NCI-H2029 (cell line): ENCODE measurements around the gene CSNK1D.

Experiments
- DNase-seq: peaks from one replicate; lab custom pipeline; 2025; lab: John Stamatoyannopoulos, UW

The CSNK1D gene

DNA sequence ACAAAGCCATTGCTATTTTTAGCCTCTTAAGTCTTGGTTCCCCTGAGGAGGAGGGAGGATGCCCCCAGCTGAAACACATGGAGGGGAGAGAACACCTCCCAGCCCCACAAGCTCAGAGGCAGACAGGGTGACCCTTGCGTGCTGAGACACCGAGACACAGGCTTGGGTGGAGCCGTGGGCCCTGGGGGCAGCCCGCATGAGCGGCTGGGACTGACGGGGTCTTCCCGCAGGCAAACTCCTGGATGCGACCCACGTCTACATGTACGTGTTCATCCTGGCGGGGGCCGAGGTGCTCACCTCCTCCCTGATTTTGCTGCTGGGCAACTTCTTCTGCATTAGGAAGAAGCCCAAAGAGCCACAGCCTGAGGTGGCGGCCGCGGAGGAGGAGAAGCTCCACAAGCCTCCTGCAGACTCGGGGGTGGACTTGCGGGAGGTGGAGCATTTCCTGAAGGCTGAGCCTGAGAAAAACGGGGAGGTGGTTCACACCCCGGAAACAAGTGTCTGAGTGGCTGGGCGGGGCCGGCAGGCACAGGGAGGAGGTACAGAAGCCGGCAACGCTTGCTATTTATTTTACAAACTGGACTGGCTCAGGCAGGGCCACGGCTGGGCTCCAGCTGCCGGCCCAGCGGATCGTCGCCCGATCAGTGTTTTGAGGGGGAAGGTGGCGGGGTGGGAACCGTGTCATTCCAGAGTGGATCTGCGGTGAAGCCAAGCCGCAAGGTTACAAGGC is 34.9 kb downstream of the CSNK1D start:
- DNase-seq, result peak; percentile 28

DNA sequence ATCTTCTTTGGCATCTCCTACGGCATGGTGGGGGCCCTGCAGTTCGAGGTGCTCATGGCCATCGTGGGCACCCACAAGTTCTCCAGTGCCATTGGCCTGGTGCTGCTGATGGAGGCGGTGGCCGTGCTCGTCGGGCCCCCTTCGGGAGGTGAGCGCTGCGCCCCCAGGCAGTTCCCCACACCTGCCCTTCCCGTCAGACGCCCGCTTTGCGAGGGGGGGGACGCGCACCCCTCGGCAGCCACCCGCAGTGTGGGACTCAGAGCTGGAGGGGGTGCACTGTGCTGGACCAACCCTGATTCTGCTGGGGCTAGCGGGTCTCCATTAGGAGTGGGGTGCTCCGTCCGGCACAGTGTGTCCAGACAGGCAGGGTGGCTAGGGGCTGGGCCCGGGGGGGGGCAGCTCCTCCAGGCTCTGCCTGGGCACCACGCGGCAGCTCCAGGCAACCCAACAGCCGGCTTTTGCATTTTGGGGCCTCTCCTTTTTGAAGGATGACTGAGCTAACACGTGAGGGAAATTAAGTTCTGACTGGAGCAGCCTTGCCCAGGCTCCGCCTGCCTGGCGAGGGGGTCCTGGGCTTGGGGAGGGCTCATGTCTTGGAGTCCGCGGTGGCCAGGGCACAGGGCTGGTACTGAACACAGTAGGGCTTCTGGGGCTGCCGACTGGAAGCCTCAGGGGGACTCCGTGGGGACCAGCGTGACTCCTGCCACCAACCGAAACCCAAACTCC is 35.6 kb downstream of the CSNK1D start:
- no peak for DNase-seq

DNA sequence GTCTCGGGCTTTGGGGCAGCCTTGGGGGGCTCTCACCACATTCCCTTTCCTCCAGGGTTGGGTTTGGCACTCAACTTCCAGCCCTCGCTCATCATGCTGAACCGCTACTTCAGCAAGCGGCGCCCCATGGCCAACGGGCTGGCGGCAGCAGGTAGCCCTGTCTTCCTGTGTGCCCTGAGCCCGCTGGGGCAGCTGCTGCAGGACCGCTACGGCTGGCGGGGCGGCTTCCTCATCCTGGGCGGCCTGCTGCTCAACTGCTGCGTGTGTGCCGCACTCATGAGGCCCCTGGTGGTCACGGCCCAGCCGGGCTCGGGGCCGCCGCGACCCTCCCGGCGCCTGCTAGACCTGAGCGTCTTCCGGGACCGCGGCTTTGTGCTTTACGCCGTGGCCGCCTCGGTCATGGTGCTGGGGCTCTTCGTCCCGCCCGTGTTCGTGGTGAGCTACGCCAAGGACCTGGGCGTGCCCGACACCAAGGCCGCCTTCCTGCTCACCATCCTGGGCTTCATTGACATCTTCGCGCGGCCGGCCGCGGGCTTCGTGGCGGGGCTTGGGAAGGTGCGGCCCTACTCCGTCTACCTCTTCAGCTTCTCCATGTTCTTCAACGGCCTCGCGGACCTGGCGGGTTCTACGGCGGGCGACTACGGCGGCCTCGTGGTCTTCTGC is 36.3 kb downstream of the CSNK1D start:
- DNase-seq, result no peak

DNA sequence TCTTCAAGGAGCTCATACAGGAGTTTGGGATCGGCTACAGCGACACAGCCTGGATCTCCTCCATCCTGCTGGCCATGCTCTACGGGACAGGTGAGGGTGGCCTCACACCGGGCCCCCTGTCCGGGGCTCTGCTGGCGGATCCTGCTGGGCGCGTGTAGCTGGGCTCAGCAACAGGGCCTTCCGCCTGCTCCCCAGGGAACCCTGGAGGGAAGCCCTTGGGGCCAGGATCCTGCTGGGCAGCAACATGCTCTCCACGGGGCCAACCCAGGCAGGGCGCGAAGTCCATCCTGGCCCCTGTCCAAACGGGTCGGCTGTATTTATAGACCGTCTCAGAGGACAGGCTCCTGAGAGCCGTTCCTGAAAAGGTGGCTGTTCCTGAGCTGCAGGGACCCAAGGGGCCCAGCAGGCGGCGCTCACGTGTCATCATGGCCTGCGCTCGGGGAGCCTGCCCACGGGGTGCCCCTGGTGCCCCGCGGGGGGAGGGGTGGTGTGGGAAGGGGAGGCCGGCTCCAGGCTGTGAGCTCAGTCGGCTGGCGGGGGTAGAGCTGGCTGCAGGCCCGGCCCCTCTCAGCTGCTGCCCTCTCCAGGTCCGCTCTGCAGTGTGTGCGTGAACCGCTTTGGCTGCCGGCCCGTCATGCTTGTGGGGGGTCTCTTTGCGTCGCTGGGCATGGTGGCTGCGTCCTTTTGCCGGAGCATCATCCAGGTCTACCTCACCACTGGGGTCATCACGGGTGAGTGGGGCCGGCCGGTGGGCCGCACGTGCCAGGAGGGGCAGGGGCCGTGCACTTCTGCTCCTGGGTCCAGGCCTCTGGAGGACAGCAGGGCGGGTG is 37.1 kb downstream of the CSNK1D start:
- peak; percentile 64 for DNase-seq

DNA sequence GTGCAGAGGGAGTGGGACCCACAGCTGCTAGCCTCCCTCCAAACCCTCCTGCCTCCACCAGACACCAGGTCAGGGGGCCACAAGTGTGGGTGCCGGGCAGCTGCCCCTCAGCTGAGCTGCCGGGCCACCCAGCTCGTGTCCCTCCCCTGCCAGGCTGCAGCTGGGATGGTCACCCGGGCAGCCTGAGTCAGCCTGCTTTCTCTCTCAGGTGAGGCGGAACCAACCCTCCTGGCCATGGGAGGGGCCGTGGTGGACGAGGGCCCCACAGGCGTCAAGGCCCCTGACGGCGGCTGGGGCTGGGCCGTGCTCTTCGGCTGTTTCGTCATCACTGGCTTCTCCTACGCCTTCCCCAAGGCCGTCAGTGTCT is 37.7 kb downstream of the CSNK1D start:
- DNase-seq, result no peak

DNA sequence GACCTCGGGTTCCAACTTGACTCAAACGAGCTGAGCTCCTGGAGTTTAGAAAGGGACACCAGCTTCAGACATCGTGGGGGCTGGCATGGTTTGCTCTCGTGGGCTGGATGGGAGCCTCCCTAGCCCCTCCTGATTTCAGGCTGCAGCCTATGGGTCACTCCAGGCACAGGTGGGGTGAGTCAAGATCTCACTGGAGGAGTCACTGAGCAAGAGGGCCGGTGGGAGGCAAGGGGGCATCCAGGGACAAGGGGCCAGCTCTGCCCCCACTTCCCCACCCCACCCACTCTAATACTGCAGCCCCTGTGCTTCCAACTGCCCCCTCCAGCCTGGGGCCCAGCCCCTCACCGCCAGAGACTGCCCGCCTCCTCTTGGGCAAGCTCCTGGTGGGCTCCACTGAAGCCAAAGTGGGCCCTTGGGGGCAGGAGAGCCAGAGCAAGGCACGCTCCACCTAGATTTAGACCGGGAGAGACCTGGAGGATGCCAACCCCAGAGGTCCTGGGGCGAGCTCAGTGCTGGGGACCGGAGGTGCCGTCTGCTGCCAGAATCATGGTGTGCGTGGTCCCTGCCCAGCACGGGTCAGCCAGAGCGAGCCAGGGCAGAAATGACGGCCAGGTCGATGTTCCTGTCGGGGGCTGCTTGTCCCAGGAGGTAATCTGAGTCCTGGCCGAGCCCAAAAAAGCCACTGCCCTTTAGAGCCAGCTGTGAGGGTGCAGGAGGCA is 38.3 kb downstream of the CSNK1D start:
- no peak for DNase-seq

DNA sequence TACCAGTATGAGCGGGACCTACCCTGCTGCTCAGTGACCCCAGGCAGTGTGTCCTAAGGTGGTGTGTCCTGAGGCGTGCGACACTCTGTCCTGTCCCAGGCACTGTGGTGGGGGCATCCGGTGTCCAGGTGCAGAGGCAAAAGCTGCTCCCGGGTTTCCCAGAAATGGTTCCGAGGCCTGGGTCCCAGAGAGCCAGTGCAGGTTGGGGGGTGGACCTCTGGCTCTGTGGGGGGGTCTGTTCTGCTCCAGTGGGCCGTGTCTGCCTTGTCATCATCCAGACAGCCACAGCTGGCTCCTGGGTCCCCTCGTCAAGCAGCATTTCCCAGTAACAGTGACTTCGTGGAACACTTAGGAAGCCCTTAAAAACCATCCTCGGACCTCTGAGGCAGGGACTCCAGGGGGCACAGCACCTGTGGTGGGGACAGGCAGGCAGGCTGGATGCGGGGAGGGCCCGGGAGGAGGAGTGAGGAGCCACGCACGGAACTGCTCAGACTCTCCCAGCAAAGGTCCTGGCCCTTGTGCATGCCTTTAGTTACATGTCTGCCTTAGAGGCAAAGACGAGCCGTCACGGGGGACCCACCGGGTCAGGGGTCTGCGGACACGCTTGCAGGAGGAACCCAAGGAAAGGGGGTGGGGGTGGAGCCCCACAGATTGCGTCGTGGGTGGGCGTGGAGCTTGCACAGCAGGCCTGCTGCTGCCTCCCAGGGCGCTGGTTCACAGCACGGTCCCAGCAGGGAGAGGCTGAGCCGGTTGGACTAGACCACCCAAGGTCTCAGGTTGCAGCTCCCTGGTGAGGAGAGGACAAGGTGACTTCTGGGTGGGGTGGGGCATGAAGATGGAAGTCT is 39.1 kb downstream of the CSNK1D start:
- no peak for DNase-seq

DNA sequence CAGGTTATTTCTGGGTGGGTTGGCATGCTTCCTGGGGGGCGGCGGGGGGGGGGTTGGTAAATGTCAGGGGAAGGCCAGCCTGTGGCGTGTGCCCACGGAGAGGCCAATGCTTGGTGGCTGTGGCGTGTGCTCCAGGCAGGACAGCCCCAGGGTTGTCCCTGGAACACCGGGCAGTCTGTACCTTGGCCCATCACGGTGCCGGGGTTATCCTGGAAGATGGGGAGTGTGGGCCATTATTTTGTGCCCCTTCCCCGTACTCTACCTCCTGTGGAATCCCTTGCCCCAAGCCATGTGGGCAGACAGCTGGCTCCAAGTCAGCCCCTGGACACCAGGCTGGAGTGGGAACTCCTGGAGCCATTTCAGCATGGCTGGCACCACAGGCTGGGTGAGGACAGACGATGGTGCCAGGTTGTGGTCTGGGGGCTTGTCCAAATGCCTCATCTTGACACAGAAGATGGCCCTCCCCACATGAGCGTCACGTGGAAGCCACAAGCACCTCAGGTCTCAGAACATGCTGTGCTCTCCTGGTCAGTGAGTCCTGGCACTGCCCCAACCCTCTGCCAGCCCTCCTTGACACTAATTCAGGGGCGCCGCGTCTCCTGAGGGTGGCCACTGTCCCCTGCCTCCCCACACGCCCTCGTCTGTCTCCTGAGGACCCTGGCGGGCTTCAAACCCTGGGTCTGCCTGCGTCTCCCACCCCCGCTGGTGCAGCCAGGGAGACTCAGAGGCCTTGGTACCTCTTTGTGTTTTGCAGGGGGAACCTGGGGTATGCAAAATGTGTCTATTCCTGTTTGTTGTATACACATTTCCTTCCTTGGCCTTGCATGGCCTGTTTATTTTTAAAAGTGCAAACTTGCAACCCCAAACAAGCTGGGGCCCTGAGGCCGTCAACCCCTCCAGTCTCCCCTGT is 40.4 kb downstream of the CSNK1D start:
- no peak for DNase-seq

DNA sequence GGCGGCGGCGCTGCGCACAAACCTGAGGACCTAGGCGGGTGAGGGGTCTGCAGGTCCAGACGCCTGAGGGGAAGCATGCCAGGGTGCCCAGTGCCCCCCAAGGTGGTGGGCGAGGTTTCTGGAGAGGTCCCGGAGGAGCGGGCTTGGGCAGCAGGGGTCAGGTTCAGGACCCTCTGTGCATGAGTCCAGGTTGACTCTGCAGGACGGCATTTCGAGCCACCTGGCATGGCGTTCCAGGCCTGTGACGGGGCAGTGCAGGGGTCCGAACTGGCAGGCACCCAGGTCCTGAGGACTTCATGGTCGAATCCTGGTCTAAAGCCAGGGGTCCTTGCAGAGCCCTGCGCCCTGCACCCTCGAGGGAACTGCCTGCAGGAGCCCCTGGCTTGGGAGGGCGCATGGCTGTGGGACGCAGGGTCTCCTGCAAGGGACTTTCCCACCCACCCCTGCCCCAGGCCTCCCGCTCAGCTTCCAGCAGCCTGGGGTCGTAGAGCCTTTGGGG is 41.1 kb downstream of the CSNK1D start:
- DNase-seq, result no peak

DNA sequence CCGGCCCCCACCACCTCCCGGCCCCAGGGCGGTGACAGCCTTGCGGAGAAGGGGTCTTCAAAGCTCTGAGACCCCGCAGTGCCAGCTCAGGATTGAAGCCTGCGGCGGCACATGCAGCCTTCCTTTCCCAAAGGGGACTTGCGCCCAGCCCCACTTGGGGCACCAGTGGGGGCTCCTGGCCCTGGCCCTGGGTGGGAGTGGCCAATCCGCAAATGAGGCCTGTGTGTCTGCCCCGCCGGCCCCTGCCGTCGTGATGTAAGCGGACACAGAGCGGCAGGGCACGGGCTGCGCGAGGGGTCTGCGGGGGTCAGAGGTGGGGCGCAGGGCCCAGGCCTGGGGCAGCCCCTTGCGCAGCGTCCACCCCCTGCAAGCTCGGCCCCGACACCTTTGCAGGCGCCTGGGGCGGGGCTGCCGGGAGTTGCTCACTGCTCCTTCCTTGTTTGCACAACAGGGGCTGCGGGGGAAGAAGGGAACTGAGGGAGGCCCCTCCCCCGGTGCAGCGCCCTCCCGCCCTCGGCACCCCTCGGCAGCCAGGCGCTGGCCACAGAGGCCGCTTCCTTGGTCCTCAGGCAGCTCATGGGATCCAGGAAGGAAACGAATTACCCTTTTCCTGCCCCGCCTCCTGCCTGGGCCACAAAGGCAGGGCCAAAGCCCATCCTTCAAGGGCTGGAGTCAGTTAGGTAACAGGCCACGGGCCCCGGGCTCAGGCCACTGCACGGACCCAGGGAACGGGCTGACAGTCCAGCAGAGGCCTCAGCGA is 41.8 kb downstream of the CSNK1D start:
- peak; percentile 48 for DNase-seq

DNA sequence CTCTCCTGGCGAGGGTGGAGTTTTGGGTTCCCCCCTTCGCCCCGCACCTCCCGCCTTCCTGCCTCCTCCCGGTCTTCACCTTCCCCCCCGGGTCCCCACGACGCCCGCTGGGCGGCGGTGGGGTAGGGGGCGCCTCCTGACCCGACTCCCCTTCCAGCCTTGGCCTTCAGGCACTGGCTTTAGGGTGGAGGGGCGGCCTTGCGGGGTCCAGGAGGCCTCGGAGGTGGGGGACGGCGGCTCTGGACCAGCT is 42.3 kb downstream of the CSNK1D start:
- DNase-seq, result no peak

DNA sequence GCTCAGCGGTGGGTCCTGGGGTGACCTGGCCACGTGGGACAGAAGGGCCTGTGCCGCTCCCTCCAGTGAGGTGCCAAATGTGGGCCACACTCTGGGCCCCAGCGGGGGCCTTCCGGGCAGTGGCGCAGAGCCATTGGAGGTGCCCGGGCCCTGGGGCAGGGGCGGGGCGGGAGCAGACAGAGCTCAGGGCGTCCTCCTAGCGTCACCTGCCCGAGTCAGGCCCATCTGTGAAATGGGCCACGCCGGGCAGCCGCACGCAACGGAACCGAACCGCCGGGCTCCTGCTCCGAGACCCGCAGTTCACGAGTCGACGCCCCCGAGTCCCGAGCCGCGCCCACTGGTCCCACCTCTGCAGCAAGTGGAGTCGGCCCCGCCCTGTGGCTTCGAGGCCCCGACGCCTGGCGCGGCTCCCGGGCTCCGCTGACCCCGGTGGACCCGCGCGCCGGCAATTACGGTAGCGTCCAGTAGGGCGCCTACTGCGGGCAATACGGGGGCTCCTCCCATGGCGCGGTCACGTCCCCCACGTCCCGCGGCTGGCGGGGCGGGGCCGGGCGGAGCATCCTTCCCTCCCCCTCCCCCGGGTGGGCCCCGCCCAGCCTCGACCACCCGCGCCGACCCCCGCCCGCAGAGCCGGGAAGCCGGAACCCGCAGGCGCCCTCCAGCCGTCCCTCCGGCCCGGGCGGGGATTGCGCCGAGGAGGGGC is 42.7 kb downstream of the CSNK1D start:
- no peak for DNase-seq

DNA sequence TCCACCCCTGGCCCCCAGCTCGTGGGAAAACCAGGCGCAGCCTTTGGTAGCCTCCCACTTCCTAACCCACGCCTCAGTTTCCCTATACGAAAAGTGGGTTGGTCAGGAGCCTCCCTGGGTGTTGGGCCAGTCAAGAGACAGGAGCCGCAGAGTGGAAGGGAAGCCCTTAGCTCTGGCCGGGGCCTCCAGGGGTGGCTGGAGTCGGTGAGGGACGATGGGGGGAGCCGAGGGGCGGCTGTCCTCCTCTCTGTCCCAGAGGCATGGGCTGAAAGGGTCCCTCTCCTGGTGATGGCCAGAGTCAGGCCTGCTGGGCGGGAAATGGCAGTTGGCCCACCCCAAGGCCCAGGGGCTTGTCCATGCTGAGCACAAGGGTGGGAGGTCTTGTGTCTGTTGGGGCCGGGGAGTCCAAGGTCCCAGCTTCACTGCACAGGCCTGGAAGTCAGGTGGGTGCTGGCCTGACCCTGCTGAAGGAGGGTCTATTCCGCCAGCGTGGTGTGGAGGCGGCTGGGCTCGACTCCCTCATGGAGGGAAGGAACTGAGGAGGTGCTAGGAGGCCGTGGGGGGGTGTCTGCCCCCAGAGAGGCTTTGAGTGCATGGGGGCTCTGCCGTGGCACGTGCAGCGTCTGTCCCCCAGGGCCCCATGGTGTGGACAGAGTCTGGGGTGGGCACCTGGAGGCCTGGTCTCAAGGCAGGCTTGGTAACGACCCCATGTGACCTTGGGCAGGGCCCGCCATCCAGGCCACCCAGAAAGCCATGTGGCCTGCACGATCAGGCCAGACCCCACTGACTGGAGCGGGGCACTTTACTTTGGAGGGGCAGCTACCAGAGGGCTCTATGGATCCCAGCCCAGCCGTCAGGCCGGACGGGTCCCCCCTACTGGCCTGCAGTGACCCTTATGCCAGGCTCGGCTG is 43.5 kb downstream of the CSNK1D start:
- DNase-seq, result no peak

DNA sequence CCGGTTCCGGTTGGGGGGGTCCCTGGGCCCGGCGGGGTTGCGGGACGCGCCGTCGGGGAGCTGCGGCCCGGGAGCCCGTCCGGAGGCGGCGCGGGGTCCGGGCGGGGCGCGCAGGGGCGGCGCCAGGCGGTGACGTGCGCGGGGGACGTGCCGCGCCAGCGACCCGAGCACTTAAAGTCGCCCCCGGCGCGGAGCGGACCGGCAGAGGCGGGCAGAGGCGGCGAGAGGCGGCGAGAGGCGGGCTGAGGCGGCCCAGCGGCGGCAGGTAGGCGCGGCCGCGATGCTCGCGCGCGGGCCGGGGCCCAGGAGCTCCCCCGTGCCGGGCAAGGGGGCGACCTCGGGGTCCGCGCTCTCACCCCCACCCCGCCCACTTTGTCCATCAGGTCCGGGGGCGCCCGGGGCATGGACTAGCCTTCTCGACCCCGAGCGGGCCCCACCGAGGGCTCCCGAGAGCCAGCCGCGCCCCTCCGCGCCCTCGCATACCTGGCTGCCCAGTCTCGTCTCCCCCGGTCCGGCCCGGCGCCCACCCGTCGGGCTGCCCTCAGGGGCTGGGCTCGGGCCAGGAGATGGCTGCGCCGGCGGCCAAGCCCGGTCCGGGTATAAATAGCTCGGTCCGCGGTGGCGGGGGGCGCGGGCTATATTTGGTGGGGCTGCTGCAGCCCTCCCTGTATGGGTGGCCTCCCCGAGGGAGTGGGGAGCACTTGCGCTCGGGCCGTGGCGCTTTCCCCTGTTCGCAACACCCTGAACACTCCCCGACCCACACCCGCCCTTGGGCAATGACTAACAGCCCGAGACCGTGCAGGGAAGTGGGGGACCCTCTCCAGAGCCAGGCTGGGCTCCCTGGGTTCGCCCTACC is 44.4 kb downstream of the CSNK1D start, which contains the start of gene SLC16A3:
SLC16A3 (plus strand) TSS at position 201 of the 856 bp plus-strand sequence. CDS start 6,967 bp downstream, outside the sequence.
- peak; percentile 21 for DNase-seq

DNA sequence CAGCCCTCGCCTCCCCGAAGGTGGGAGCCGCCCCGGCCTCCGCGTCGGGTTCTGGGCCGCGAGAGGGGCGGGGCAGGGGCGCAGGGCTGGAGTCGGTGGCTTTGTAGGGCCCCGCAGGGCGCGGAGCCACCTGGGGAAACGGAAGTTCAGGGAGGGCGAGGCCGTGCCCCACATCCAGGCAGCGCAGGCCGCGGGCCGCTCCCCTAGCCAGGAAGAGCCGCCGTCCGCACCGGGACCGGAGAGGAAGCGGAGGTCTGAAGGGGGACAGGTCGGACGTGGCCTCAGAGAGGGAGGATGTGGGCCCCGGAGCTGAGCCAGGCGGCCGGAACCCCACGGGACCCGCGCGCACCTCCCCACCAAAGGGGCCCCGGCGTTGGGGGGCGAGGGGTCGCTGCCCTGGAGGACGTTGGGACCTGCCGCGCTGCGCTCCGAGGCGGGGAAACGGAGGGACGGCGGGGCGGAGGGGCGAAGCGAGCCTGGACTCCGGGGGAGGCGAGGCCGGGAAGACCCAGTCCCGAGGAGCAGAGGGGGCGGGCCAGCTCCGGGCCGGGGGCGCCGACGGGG is 45.1 kb downstream of the CSNK1D start:
- DNase-seq, result no peak
